ENCODE measurements around the gene ATP1A3. TPM values are rescaled to one million over a fixed set of nuclear protein-coding genes. Genes with fewer than 3 reads are reported as not detected.
"Not testable (repeated sequence)": the region's sequence is repeated elsewhere in the genome, so short reads cannot be mapped to it uniquely, and the experiment has no call there.

ATP1A3 gene
- total and polyA plus RNA-seq, 2 experiments from 2014 or later, result 6.1 to 8.1 TPM

DNA sequence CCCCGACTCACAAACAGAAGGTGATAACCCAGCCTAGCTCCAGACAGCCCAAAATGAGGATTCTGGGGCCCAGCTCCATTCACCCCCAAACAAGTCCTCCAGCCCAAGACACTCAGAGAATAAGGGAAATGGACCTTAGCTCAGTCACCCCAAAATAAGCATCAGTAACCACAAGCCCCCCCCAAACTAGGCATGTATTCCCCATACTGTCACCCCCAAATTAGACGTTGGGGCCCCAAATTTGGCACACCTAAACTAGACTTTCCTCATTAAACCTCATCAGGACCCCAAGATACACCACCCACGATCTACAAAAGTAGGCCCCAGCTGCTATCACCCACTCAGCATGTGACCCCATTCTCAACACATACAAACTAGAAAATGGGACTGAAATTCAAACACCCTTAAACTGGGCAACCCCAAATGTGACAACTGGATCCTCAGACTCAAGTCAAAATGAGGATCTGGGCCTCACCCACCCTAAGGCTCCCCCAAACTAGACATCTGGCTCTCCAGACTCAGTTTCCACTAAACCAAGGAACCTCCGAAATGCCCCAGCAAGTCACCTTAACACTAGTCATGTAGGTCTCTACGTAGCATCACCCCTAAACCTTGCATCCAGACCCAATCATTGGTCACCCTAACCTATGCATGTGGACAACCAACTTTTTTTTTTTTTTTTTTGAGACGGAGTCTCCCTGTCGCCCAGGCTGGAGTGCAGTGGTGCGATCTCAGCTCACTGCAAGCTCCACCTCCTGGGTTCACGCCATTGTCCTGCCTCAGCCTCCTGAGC is 52.4 kb downstream of the ATP1A3 start:
- Histone ChIP-seq H3K9me3 (ENCODE audit: low read depth) (no peaks in the 10 kb centered on the region), H3K27me3 (peaks cover 42% of the 10 kb centered on the region), H3K36me3 (no peaks in the 10 kb centered on the region), H3K27ac (no peak overlapping the region), H3K4me3 (no peak overlapping the region), H3K4me1 (ENCODE audit: low read depth) (no peaks in the 10 kb centered on the region)
- no peak for DNase-seq (ENCODE audit: low read depth in 1 of 2, low spot score in 1 of 2)
- TF ChIP-seq, protein P1, sequence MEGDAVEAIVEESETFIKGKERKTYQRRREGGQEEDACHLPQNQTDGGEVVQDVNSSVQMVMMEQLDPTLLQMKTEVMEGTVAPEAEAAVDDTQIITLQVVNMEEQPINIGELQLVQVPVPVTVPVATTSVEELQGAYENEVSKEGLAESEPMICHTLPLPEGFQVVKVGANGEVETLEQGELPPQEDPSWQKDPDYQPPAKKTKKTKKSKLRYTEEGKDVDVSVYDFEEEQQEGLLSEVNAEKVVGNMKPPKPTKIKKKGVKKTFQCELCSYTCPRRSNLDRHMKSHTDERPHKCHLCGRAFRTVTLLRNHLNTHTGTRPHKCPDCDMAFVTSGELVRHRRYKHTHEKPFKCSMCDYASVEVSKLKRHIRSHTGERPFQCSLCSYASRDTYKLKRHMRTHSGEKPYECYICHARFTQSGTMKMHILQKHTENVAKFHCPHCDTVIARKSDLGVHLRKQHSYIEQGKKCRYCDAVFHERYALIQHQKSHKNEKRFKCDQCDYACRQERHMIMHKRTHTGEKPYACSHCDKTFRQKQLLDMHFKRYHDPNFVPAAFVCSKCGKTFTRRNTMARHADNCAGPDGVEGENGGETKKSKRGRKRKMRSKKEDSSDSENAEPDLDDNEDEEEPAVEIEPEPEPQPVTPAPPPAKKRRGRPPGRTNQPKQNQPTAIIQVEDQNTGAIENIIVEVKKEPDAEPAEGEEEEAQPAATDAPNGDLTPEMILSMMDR (IDR thresholded peaks at IDR 0.05; ENCODE audit: low read depth, low read length), result no peak

DNA sequence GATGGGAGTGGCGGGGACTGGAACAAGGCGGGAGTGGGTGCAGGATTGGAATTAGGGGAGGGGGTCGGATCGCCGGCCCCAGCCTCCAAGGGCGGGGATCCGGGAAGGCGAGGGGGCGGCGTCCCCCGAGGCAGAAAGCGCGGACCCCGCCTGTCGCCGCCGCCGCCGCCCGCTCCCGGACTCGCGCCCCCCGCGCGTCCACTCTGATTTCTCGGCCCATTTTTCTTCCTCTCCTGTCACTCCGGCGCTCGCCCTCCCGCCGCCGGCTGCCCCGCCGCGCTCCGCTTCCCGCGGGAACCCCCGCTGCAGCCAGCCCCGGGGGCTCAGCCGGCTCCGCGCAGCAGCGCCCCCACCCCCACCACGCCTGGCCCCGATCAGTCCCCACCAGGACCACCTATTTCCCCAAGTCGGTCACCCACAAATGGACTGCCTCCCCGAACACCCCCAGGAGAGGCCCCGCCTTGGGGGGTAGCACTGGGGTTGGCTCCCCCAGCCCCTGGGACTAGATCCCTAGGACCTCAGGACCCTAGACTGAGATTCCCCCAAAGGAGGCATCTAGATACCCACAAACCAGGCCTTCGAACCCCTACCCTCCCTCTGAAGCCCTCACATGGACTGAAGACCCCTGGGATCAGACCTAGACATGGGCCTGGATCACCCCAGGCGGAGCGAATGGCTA is 53.2 kb downstream of the ATP1A3 start:
- Histone ChIP-seq H3K27me3 (peaks cover 49% of the 10 kb centered on the region), H3K27ac (no peak overlapping the region), H3K9me3 (ENCODE audit: low read depth) (no peaks in the 10 kb centered on the region), H3K36me3 (no peaks in the 10 kb centered on the region), H3K4me3 (peak overlapping the region; percentile 32), H3K4me1 (ENCODE audit: low read depth) (no peaks in the 10 kb centered on the region)
- TF ChIP-seq, protein P1 (IDR thresholded peaks at IDR 0.05; ENCODE audit: low read depth, low read length), result no peak
- no peak for DNase-seq (ENCODE audit: low read depth in 1 of 2, low spot score in 1 of 2)

DNA sequence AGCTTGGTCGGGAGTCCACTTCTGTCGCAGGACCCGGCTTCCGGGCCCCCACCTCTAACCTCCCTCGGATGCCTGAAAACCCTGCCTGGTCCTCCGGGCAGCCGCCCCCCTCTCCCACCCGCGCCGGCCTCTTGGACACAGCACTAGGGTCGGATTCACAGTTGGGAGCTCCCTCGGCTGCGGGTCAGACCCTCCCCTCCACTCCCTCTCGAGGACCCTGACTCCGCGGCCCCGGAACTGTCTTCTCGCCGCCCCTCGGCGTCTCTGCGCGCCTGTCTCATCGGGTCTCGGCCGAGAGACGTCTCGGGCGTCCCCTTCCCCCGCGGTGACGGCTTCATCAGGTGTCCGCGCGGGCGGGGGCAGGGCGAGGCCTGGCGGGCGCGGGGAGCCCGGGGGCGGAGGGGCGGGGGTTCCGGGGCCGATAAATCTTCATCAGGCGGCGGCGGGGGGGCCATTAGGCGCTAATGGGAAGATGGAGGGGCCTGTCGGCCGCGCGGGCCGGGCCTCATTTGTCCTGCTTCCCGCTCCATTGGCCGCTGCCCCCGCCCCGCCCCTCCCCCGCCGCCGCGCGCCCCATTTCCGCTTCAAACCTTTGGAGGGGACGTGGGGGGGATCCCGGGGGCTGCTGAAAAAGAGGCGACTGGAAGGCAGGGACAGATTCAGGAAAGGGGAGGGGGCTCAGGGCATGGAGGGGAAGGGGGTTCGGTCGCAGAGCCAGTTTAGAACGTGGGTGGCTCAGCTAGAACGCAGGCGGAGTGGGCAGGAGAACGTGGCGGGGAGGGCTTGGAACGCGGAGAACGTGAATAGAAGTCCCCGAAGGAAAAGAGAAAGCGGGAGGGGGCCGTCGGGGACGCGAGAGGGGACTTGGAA is 53.9 kb downstream of the ATP1A3 start:
- DNase-seq (ENCODE audit: low read depth in 1 of 2, low spot score in 1 of 2), result peak in 1 of 2 donors; percentile 14
- Histone ChIP-seq H3K4me1 (ENCODE audit: low read depth) (no peaks in the 10 kb centered on the region), H3K4me3 (peak overlapping the region; percentile 32), H3K36me3 (no peaks in the 10 kb centered on the region), H3K9me3 (ENCODE audit: low read depth) (no peaks in the 10 kb centered on the region), H3K27ac (no peak overlapping the region), H3K27me3 (peaks cover 57% of the 10 kb centered on the region)
- TF ChIP-seq, protein P1 (IDR thresholded peaks at IDR 0.05; ENCODE audit: low read depth, low read length), result no peak

DNA sequence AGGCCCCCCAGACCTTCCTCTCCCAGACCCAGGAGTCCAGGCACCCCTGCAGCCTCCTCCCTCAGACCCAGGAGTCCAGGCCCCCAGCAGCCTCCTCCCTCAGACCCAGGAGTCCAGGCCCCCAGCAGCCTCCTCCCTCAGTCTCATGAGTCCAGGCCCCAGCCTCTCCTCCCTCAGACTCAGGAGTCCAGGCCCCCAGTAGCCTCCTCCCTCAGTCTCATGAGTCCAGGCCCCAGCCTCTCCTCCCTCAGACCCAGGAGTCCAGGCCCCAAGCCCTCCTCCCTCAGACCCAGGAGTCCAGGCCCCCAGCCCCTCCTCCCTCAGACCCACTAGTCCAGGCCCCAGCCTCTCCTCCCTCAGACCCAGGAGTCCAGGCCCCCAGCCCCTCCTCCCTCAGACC is 54.8 kb downstream of the ATP1A3 start:
- not testable (repeated sequence) for H3K27ac ChIP-seq; DNase-seq (ENCODE audit: low read depth in 1 of 2, low spot score in 1 of 2)
- peaks cover 62% of the 10 kb centered on the region for H3K27me3 ChIP-seq

DNA sequence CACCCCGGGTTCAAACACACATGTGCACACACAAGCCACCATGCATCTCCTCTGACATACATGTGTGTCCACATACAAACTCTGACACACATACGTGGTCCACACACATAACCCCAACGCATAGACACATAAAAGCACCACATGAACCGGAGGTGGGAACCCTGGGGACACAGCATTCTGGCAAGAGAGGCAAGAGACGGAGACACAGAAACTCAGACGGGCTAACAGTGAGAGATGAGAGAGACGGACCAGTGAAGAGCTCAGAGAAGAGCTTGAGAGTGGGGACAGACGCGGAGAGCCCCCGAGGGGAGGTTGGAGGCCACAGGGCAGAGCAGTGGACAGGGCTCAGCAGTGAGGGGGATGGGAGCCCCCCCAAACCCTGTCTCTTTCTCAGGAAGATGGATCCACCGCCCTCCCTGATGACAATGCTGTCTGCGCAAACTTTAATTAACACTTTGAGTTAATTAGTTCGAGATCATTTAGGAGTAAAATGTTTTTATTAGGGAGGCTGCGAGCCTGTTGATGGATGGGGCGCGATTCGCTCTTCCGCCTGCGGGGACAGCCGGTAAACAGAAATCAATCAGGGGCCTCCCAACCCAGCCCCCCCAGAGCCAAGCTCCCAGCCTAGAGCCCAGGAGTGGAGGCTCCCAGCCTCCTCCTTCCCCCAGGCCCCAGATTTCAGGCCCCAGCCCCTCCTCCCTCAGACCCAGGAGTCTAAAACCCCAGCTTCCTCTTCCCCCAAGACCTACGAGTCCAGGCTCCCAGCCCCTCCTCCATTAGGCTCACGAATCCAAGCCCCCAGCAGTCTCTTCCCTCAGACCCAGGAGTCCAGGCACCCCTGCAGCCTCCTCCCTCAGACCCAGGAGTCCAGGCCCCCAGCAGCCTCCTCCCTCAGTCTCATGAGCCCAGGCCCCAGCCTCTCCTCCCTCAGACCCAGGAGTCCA is 56.2 kb downstream of the ATP1A3 start:
- no peak overlapping the region for H3K27ac ChIP-seq
- H3K27me3 ChIP-seq, result peaks cover 76% of the 10 kb centered on the region
- TF ChIP-seq, protein P1 (IDR thresholded peaks at IDR 0.05; ENCODE audit: low read depth, low read length), result no peak
- H3K4me1 ChIP-seq (ENCODE audit: low read depth), result no peaks in the 10 kb centered on the region
- DNase-seq (ENCODE audit: low read depth in 1 of 2, low spot score in 1 of 2), result no peak
- no peaks in the 10 kb centered on the region for H3K9me3 ChIP-seq (ENCODE audit: low read depth)
- H3K36me3 ChIP-seq, result no peaks in the 10 kb centered on the region
- no peak overlapping the region for H3K4me3 ChIP-seq

More for the DNA sequence above, 54.8 kb downstream of the ATP1A3 start:
- H3K9me3 ChIP-seq (ENCODE audit: low read depth); H3K4me1 ChIP-seq (ENCODE audit: low read depth); H3K4me3 ChIP-seq; H3K36me3 ChIP-seq: not testable (repeated sequence)

Data from cardiac muscle cell (in vitro differentiated cells and primary cell).